Measurements from ENCODE around the gene NR6A1.

DNA sequence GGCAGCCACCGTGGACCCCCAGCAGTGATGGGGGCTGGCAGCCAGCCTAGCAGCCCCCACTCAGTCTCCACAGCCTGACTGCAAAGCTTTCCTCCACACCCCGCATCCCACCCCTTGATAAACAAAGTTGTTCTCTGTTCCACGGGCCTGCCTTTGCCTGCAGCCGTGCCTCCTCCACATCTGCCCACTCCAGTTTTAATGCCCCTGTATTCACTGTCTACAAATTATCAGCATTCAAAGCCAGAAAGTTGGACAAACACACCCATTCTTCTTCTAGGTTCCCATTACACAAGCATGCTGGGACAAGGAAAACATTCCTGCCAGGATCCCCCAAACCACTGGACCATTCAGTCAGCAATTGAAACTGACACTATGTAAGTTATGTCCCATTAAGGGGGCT is 240.9 kb downstream of the NR6A1 start:
- TF ChIP-seq, protein P1, sequence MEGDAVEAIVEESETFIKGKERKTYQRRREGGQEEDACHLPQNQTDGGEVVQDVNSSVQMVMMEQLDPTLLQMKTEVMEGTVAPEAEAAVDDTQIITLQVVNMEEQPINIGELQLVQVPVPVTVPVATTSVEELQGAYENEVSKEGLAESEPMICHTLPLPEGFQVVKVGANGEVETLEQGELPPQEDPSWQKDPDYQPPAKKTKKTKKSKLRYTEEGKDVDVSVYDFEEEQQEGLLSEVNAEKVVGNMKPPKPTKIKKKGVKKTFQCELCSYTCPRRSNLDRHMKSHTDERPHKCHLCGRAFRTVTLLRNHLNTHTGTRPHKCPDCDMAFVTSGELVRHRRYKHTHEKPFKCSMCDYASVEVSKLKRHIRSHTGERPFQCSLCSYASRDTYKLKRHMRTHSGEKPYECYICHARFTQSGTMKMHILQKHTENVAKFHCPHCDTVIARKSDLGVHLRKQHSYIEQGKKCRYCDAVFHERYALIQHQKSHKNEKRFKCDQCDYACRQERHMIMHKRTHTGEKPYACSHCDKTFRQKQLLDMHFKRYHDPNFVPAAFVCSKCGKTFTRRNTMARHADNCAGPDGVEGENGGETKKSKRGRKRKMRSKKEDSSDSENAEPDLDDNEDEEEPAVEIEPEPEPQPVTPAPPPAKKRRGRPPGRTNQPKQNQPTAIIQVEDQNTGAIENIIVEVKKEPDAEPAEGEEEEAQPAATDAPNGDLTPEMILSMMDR (IDR thresholded peaks at IDR 0.05) = no peak
- TF ChIP-seq POLR2A (IDR thresholded peaks at IDR 0.05) (no peak), POLR2AphosphoS5 (IDR thresholded peaks at IDR 0.05; ENCODE audit: insufficient read depth in 1 of 2, low read depth in 1 of 2) (no peak)
